Measurements from ENCODE around the gene PRXL2B.

PRXL2B gene

GRCh38 chr1:2559509-2560298 lies 26.9 kb upstream of the PRXL2B start:
- H3K27me3 ChIP-seq (ENCODE audit: insufficient read depth, poor library complexity, severe bottlenecking) = no peaks in the 10 kb centered on the region
- H3K27ac ChIP-seq (ENCODE audit: poor library complexity, severe bottlenecking) = no peak overlapping the region
- H3K9me3 ChIP-seq (ENCODE audit: severe bottlenecking) = no peaks in the 10 kb centered on the region
- H3K4me3 ChIP-seq (ENCODE audit: severe bottlenecking) = no peak overlapping the region
- DNase-seq (ENCODE audit: low spot score) = no peak
- peaks cover 5% of the 10 kb centered on the region for H3K4me1 ChIP-seq (ENCODE audit: insufficient read depth, poor library complexity, severe bottlenecking)
- H3K36me3 ChIP-seq (ENCODE audit: low read depth) = no peaks in the 10 kb centered on the region
- no peak for ATAC-seq (ENCODE audit: low read depth)
- TF ChIP-seq, protein P1, sequence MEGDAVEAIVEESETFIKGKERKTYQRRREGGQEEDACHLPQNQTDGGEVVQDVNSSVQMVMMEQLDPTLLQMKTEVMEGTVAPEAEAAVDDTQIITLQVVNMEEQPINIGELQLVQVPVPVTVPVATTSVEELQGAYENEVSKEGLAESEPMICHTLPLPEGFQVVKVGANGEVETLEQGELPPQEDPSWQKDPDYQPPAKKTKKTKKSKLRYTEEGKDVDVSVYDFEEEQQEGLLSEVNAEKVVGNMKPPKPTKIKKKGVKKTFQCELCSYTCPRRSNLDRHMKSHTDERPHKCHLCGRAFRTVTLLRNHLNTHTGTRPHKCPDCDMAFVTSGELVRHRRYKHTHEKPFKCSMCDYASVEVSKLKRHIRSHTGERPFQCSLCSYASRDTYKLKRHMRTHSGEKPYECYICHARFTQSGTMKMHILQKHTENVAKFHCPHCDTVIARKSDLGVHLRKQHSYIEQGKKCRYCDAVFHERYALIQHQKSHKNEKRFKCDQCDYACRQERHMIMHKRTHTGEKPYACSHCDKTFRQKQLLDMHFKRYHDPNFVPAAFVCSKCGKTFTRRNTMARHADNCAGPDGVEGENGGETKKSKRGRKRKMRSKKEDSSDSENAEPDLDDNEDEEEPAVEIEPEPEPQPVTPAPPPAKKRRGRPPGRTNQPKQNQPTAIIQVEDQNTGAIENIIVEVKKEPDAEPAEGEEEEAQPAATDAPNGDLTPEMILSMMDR (IDR thresholded peaks at IDR 0.05; ENCODE audit: poor library complexity, severe bottlenecking) = no peak

DNA sequence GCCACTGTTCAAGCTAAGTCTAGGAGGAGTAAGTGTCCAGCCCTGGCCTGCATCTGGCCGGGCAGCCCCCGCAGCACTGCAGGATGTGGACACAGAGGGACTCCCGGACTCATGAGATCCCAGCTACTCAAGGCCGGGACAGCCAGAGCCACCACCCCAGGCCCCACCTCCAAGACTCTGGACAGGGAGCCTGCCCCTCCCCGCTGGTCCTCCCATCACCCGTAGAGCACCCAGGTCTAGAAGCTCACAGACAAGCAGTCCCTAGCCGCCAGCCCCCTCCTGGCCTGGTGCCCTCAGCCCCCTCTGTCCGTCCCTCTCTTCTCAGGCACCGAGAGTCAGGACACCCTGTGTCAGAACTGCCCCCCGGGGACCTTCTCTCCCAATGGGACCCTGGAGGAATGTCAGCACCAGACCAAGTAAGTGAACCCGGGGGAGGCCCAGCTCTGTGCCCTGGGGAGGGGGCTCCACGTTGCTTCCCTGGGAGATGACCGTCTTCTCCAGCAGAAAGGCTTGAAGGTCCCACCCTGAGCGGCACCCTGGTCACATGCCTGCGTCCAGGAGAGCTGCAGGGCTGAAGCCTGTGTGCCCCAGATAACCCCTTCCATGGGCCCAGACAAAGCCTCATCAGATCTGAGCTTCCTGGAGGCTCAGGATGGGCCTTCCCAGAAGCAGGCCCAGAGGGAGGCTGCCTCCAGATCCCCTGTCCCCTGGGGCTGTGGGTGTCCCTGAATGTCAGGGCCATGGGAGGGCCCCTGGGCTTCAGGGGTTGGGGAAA lies 26.1 kb upstream of the PRXL2B start:
- TF ChIP-seq, protein P1 (IDR thresholded peaks at IDR 0.05; ENCODE audit: poor library complexity, severe bottlenecking) = no peak
- H3K4me1 ChIP-seq (ENCODE audit: insufficient read depth, poor library complexity, severe bottlenecking) = peaks cover 5% of the 10 kb centered on the region
- H3K4me3 ChIP-seq (ENCODE audit: severe bottlenecking) = no peak overlapping the region
- H3K9me3 ChIP-seq (ENCODE audit: severe bottlenecking) = no peaks in the 10 kb centered on the region
- no peak overlapping the region for H3K27ac ChIP-seq (ENCODE audit: poor library complexity, severe bottlenecking)
- no peaks in the 10 kb centered on the region for H3K36me3 ChIP-seq (ENCODE audit: low read depth)
- ATAC-seq (ENCODE audit: low read depth) (no peak), DNase-seq (ENCODE audit: low spot score) (no peak)
- peaks cover 2% of the 10 kb centered on the region for H3K27me3 ChIP-seq (ENCODE audit: insufficient read depth, poor library complexity, severe bottlenecking)

DNA sequence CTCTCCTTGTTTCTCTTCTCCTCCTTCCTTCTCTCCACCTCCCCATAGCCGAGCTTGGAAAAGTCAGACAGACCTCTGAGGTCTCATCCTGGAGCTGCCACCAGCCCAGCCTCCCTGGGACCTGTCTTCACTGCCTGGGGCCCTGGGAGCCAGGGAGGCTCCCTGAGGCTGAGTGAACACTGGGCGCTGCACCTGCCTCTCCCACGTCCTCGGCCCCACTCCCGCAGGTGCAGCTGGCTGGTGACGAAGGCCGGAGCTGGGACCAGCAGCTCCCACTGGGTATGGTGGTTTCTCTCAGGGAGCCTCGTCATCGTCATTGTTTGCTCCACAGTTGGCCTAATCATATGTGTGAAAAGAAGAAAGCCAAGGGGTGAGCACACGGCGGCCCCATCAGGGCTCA lies 25.1 kb upstream of the PRXL2B start:
- no peaks in the 10 kb centered on the region for H3K36me3 ChIP-seq (ENCODE audit: low read depth)
- no peak overlapping the region for H3K4me3 ChIP-seq (ENCODE audit: severe bottlenecking)
- H3K9me3 ChIP-seq (ENCODE audit: severe bottlenecking) = no peaks in the 10 kb centered on the region
- H3K27me3 ChIP-seq (ENCODE audit: insufficient read depth, poor library complexity, severe bottlenecking) = peaks cover 10% of the 10 kb centered on the region
- TF ChIP-seq, protein P1 (IDR thresholded peaks at IDR 0.05; ENCODE audit: poor library complexity, severe bottlenecking) = no peak
- ATAC-seq (ENCODE audit: low read depth) (no peak), DNase-seq (ENCODE audit: low spot score) (no peak)
- no peak overlapping the region for H3K27ac ChIP-seq (ENCODE audit: poor library complexity, severe bottlenecking)
- no peaks in the 10 kb centered on the region for H3K4me1 ChIP-seq (ENCODE audit: insufficient read depth, poor library complexity, severe bottlenecking)

DNA sequence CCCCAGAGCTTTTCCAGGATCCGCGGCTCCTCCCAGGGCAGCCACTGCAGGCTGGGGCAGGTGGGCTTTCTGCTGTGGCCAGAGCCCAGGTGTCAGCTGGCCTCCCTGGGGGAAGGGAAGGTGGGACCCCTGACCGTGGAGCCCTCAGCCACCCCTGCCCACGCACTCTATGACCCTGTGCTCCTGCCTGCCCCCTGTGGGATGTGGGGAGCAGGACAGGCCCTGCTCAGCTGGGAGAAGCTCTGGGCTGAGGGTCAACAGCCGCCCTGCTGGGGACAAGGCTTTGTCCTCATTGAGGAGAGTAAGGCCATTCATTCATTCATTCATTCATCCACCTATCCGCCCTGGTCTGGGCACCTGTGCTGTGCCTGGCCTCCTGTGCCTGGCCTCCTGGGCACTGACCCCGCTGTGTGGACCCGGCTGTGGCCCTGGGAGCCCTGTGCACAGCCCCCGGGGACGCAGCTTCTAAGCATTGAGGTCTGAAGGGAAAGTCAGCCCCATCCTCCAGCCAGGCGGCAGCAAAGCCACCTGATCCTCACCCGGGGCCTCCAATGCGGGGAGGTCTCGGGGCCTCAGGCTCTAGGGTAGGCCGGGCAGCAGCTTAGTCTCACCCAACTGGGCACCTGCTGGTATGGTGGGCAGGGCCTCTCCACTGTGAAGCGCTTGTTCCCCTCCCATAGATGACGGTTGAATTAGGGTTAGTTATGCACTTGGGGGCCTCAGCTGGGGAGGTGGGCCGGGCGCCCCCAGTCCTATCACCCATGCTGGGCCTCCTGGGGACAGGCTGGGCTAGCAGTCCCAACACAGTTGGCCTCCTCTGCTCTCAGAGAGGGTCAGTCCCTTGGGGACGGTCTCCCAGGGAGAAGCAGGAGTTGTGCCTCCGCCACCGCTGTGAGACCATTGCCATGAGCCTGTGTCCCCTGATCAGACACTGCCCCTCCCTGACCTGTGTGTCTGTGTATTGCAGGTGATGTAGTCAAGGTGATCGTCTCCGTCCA lies 24.4 kb upstream of the PRXL2B start:
- DNase-seq (ENCODE audit: low spot score) (no peak), ATAC-seq (ENCODE audit: low read depth) (no peak)
- TF ChIP-seq, protein P1 (IDR thresholded peaks at IDR 0.05; ENCODE audit: poor library complexity, severe bottlenecking) = no peak

More for the DNA sequence above, 24.4 kb upstream of the PRXL2B start:
- Histone ChIP-seq H3K27me3 (ENCODE audit: insufficient read depth, poor library complexity, severe bottlenecking) (peaks cover 11% of the 10 kb centered on the region), H3K36me3 (ENCODE audit: low read depth) (no peaks in the 10 kb centered on the region), H3K4me3 (ENCODE audit: severe bottlenecking) (no peak overlapping the region), H3K9me3 (ENCODE audit: severe bottlenecking) (no peaks in the 10 kb centered on the region), H3K4me1 (ENCODE audit: insufficient read depth, poor library complexity, severe bottlenecking) (no peaks in the 10 kb centered on the region), H3K27ac (ENCODE audit: poor library complexity, severe bottlenecking) (no peak overlapping the region)
